GM10266 (cell line): ENCODE measurements around the gene TOM1L2.

Experiments used
- DNase-seq: peaks from one replicate; pipeline ENCODE4 v3.0.0; 2012; ENCODE audit errors: extremely low spot score
- TF ChIP-seq, protein P1 (sequence below): IDR thresholded peaks from 2 replicates; pipeline ENCODE4 v1.5.1; 2012; ENCODE audit warnings: mild to moderate bottlenecking, low read depth; ENCODE audit not compliant: control insufficient read depth, insufficient read depth; ENCODE audit errors: missing control alignments

The TOM1L2 gene

DNA sequence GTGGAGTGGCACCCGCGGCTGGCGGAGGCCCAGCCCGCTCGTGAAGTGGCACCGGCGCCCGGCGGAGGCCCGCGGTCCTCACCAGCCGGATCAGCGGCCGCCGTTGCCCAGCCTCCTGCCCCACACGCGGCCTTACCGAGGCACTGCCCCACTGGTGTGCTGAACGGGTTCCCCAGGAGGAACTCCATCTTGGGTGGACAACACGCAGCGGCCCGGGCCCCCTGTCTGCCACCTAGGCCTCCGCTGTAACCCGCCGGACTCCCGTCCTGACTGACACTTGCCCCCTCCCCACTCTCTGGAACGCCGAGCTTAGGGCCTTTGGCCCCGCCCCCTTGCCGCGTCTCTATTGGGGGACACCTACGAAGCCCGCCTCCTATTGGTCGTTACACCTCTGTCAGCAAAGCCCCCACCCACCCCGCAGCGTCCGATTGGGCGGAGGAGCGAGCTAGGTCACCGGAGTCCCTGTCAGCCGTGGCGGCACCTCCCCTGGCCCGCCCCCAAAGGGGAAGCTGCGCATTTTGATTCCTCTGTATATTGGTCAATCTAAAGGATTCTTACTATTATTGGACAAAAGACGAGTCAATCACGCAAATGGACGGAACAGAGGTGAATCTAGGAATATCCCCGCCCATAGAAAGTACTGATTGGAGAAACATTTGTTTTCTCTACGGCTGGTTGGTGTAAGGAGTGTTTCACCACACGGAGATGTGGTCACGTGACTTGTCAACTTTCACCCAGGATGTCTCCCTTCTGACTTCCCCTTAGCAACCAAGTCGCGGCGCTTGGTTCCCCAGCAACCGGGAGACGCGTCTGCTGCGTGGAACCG, at the start of gene TOM1L2, which contains the start of gene DRC3:
Gene TOM1L2, minus strand, starts transcription at position 275 of the 826 bp plus-strand sequence. Its CDS starts 87 bp downstream, at position 188.
Gene DRC3, plus strand, starts transcription at position 737 of the 826 bp plus-strand sequence. CDS start 4,737 bp downstream, outside the sequence.
- TF ChIP-seq, protein P1, sequence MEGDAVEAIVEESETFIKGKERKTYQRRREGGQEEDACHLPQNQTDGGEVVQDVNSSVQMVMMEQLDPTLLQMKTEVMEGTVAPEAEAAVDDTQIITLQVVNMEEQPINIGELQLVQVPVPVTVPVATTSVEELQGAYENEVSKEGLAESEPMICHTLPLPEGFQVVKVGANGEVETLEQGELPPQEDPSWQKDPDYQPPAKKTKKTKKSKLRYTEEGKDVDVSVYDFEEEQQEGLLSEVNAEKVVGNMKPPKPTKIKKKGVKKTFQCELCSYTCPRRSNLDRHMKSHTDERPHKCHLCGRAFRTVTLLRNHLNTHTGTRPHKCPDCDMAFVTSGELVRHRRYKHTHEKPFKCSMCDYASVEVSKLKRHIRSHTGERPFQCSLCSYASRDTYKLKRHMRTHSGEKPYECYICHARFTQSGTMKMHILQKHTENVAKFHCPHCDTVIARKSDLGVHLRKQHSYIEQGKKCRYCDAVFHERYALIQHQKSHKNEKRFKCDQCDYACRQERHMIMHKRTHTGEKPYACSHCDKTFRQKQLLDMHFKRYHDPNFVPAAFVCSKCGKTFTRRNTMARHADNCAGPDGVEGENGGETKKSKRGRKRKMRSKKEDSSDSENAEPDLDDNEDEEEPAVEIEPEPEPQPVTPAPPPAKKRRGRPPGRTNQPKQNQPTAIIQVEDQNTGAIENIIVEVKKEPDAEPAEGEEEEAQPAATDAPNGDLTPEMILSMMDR = no peak
- DNase-seq = peak; percentile 99

DNA sequence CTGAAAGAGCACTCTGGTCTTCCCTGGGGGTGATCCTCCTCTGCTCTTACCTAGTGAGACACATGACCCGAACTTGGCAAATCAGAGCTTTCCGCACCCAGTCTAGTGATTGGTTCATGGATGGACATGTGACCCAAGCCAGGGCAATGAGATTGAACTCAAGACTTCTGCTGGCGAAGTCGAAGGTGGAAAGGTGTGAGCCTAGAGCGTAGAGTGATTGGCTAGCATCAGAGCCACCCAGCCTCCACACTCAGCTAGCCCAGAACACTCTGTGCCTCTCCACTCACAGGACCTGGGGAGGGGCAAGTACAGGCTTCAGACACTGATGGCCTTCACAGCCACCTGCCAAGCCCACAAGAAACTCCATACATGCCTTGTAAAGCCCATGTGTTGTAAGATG, 49.2 kb upstream of the TOM1L2 start:
- no peak for DNase-seq
- TF ChIP-seq, protein P1 = no peak

DNA sequence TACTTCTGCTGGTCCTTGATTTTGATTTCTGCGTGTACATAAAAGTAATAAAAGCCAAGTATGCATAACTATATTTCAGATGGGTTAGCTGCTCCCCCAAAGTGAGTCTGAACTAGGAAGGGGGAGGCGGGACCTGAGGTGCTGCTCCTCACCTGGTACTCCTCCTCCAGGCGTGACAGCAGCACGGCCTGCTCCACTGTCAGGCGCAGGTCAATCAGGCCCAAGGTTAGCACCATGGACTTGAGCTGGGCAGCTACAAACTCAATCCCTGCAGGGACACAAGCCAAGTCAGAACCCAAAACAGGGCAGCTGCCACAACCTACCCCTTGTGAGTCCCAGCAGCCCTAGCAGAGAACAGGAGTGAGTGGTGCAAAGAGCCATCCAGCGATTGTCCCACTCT, 48.8 kb upstream of the TOM1L2 start:
- TF ChIP-seq, protein P1 = no peak
- DNase-seq = no peak

DNA sequence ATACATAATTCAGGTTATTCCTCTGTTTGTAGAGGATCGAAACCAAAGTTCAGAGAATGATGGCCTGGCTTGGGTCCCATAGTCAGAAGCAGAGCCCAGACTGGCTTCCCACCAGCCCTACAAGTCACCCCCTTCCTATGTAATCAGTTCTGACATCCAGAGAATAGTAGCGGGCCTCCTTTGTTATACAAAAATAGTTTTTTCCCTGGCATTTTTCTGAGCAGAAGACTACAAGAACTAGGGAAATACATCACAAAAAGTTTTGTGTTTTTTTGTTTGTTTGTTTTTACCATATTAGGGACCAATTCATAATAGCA, 47.6 kb upstream of the TOM1L2 start:
- TF ChIP-seq, protein P1 = no peak

DNA sequence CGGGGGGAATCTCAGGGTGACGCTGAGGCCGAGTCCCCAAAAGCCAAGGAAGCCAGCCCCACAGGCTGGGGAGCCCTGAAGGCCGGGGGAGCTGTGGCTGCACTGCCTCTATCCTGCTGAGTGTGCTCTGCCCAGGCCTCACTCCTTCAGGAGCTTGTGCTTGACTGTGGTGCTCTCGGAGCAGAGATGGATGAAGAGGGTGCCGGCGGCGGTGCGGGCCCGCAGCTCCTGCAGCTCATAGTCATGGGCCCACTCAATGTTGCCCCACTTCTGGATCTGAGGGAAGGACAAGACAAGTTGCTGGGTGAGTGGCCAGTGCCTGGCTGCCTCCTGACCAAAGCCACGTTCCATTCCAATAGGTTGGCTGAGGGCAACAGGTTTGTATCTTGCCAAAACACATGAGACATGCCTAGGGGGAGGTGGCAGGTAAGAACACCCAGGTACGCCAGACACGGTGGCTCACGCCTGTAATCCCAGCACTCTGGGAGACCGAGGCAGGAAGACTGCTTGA, 46.3 kb upstream of the TOM1L2 start:
- DNase-seq = no peak
- TF ChIP-seq, protein P1 = no peak

More for the DNA sequence above, 47.6 kb upstream of the TOM1L2 start:
- DNase-seq = no peak

DNA sequence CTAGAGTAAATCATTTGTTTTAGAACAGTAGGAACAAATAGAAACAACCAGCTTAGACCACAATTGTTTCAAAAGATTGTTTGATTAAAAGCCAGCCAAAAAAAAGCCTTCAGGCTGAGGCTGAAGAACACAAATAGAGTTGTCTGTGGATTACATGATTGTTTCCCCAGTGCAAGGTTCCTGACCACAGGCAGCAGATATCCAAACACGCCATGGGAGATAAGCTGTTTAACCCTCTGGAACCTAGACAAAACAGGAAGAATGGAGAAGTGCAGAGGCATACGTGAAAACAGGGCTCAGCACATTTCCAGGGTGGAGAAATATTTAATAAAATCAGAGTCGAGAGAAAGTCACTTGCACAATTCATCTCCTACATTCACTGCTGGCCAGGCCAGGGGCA, 45.8 kb upstream of the TOM1L2 start:
- DNase-seq = no peak
- TF ChIP-seq, protein P1 = no peak

DNA sequence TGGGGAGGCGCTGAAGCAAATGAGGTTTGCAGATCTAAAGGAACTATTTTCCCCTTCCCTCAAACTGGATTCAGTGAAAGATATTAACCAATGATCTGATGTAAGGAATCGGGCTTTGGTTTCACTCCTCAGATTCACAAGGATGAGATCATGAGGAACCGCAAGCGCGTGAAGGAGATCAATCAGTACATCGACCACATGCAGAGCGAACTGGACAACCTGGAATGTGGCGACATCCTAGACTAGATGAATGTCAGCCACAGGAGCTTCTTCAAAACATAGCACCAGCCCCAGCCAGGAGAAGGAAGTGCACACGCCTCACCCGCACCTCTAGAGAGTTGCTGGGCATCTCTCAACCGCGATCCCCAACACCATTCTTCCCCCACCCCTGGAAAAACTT, 44.2 kb upstream of the TOM1L2 start:
- no peak for DNase-seq
- TF ChIP-seq, protein P1 = no peak
